ENCODE data around the gene SMG5. TPM values are rescaled to one million over a fixed set of nuclear protein-coding genes. Genes with fewer than 3 reads are reported as not detected.
A peak's percentile ranks its signal among the peaks of the same experiment; 100 is the strongest.

The SMG5 gene
- total RNA-seq, 1 donor from 2014 or later: 45.9 TPM

DNA sequence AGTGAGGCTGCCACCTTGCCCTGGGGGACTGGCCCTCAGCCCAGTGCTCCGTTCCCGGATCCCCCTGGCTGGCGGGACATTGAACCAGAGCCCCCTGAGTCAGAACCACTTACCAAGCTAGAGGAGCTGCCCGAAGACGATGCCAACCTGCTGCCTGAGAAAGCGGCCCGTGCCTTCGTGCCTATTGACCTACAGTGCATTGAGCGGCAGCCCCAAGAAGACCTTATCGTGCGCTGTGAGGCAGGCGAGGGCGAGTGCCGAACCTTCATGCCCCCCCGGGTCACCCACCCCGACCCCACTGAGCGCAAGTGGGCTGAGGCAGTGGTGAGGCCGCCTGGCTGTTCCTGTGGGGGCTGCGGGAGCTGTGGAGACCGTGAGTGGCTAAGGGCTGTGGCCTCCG is 2.8 kb upstream of the SMG5 start:
- Histone ChIP-seq H3K27ac (no peak overlapping the region), H3K79me2 (ENCODE audit: low read depth) (peaks cover 25% of the 10 kb centered on the region), H3K4me3 (no peak overlapping the region), H3F3A (ENCODE audit: low read depth) (no peaks in the 10 kb centered on the region), H3K9me3 (ENCODE audit: low read depth) (no peaks in the 10 kb centered on the region), H3K36me3 (no peaks in the 10 kb centered on the region), H4K20me1 (ENCODE audit: low read depth) (peaks cover 16% of the 10 kb centered on the region), H3K9ac (no peak overlapping the region), H2AFZ (replicated peaks) (no peak overlapping the region), H3K27me3 (no peaks in the 10 kb centered on the region), H3K4me1 (peaks cover 14% of the 10 kb centered on the region), H3K4me2 (no peak overlapping the region)
- Mint-ChIP-seq H3K9me3 (no peaks in the 10 kb centered on the region), H3K36me3 (no peaks in the 10 kb centered on the region), H3K4me3 (no peak overlapping the region), H3K27me3 (ENCODE audit: insufficient read depth, low read depth) (peaks cover 2% of the 10 kb centered on the region), H3K4me1 (peaks cover 20% of the 10 kb centered on the region), H3K27ac (no peak overlapping the region)
- no peak for DNase-seq (ENCODE audit: low spot score)
- no peak for TF ChIP-seq EZH2phosphoT487 (IDR thresholded peaks at IDR 0.05)
- TF ChIP-seq EZH2 (IDR thresholded peaks at IDR 0.05): no peak
- TF ChIP-seq CTCF (IDR thresholded peaks at IDR 0.05): no peak

GRCh38 chr1:156284757-156285156 is 2.1 kb upstream of the SMG5 start:
- Histone ChIP-seq H3K79me2 (ENCODE audit: low read depth) (peaks cover 32% of the 10 kb centered on the region), H2AFZ (replicated peaks) (no peak overlapping the region), H3K27ac (no peak overlapping the region), H3K4me3 (no peak overlapping the region), H3K9me3 (ENCODE audit: low read depth) (no peaks in the 10 kb centered on the region), H3K4me2 (no peak overlapping the region), H4K20me1 (ENCODE audit: low read depth) (peaks cover 22% of the 10 kb centered on the region), H3F3A (ENCODE audit: low read depth) (no peaks in the 10 kb centered on the region), H3K9ac (no peak overlapping the region), H3K36me3 (peaks cover under 1% of the 10 kb centered on the region), H3K27me3 (no peaks in the 10 kb centered on the region), H3K4me1 (peaks cover 14% of the 10 kb centered on the region)
- no peak for TF ChIP-seq CTCF (IDR thresholded peaks at IDR 0.05)
- no peak for TF ChIP-seq EZH2phosphoT487 (IDR thresholded peaks at IDR 0.05)
- TF ChIP-seq EZH2 (IDR thresholded peaks at IDR 0.05): no peak
- peaks cover 23% of the 10 kb centered on the region for H3K4me1 Mint-ChIP-seq
- H3K4me3 Mint-ChIP-seq: no peak overlapping the region
- no peaks in the 10 kb centered on the region for H3K9me3 Mint-ChIP-seq
- no peak overlapping the region for H3K27ac Mint-ChIP-seq
- DNase-seq (ENCODE audit: low spot score): no peak
- no peaks in the 10 kb centered on the region for H3K36me3 Mint-ChIP-seq
- peaks cover 2% of the 10 kb centered on the region for H3K27me3 Mint-ChIP-seq (ENCODE audit: insufficient read depth, low read depth)

DNA sequence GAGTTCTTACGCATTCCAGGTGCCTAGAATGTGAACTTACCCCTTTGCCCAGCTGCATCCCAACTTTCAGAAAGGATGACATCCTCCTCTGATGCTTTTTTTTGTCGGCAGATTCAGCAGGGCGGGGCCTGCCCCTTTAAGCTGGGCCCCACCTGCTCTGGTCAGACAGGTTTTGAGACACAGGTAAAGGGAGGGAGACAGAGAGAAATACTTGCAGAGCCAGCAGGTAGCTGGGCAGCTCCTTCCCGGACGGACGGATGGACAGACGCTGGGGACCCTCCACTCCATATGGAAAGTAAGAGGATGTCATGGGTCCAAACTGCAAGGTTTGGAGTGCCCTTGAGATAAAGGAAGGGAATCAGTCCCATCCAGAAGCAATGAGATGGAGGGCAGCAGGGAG is 1.5 kb upstream of the SMG5 start, which contains the start of gene TMEM79:
Gene TMEM79, plus strand, starts transcription at position 214 of the 400 bp plus-strand sequence. CDS start 902 bp downstream, outside the sequence.
- Histone ChIP-seq H3K79me2 (ENCODE audit: low read depth) (peaks cover 38% of the 10 kb centered on the region), H3K9ac (peak within 1 kb of the TSS; percentile 74), H2AFZ (replicated peaks) (peak within 1 kb of the TSS; percentile 49), H3K4me1 (peaks cover 14% of the 10 kb centered on the region), H4K20me1 (ENCODE audit: low read depth) (peaks cover 28% of the 10 kb centered on the region), H3K36me3 (peaks cover 6% of the 10 kb centered on the region), H3K4me2 (peak within 1 kb of the TSS; percentile 82), H3K9me3 (ENCODE audit: low read depth) (no peaks in the 10 kb centered on the region), H3K27ac (peak within 1 kb of the TSS; percentile 5), H3K27me3 (no peaks in the 10 kb centered on the region), H3F3A (ENCODE audit: low read depth) (no peaks in the 10 kb centered on the region), H3K4me3 (peak within 1 kb of the TSS; percentile 86)
- Mint-ChIP-seq H3K4me1 (peaks cover 23% of the 10 kb centered on the region), H3K36me3 (no peaks in the 10 kb centered on the region), H3K9me3 (no peaks in the 10 kb centered on the region), H3K4me3 (peak within 1 kb of the TSS; percentile 90), H3K27me3 (ENCODE audit: insufficient read depth, low read depth) (peaks cover 2% of the 10 kb centered on the region), H3K27ac (peak within 1 kb of the TSS; percentile 84)
- no peak for DNase-seq (ENCODE audit: low spot score)
- no peak for TF ChIP-seq CTCF (IDR thresholded peaks at IDR 0.05)
- no peak for TF ChIP-seq EZH2 (IDR thresholded peaks at IDR 0.05)
- TF ChIP-seq EZH2phosphoT487 (IDR thresholded peaks at IDR 0.05): no peak

Measured in neural progenitor cell (in vitro differentiated cells).